SK-N-SH treated with all-trans-retinoic acid at 6 μM for 48 hours (cell line): ENCODE measurements around the gene CPXM2.

Experiments used
- CSRNP3 ChIP-seq: fragments of 250-450 bp; sonication (Bioruptor Pico); IDR thresholded peaks from 2 replicates; pipeline ENCODE4 v1.5.1; 2021; ENCODE audit warnings: mild to moderate bottlenecking, moderate library complexity
- GLIS3 ChIP-seq: fragments of 250-450 bp; sonication (Bioruptor Pico); IDR thresholded peaks from 2 replicates; pipeline ENCODE4 v1.5.0; 2020; ENCODE audit warnings: mild to moderate bottlenecking, moderate library complexity
- SNAI2 ChIP-seq: fragments of 250-450 bp; sonication (Bioruptor Pico); IDR thresholded peaks from 2 replicates; pipeline ENCODE4 v1.5.0; 2020; ENCODE audit warnings: mild to moderate bottlenecking, moderate library complexity
- ZC3H10 ChIP-seq: fragments of 250-450 bp; sonication (Bioruptor Pico); IDR thresholded peaks from 2 replicates; pipeline ENCODE4 v1.5.1; 2021; ENCODE audit warnings: mild to moderate bottlenecking, moderate library complexity
- ZFP3 ChIP-seq: fragments of 250-450 bp; sonication (Bioruptor Pico); IDR thresholded peaks from 2 replicates; pipeline ENCODE4 v1.5.0; 2020; ENCODE audit warnings: mild to moderate bottlenecking, moderate library complexity
- ZNF565 ChIP-seq: fragments of 450-650 bp; formaldehyde crosslinking; conservative IDR thresholded peaks from 2 replicates; pipeline ENCODE4 v1.5.0; 2020; ENCODE audit warnings: low read depth, mild to moderate bottlenecking, moderate library complexity
- TF ChIP-seq, protein P1 (sequence below): fragments of 250-450 bp; sonication (Bioruptor Pico); IDR thresholded peaks from 2 replicates; pipeline ENCODE4 v1.5.1; 2020; ENCODE audit warnings: low read depth, mild to moderate bottlenecking, moderate library complexity

DNA sequence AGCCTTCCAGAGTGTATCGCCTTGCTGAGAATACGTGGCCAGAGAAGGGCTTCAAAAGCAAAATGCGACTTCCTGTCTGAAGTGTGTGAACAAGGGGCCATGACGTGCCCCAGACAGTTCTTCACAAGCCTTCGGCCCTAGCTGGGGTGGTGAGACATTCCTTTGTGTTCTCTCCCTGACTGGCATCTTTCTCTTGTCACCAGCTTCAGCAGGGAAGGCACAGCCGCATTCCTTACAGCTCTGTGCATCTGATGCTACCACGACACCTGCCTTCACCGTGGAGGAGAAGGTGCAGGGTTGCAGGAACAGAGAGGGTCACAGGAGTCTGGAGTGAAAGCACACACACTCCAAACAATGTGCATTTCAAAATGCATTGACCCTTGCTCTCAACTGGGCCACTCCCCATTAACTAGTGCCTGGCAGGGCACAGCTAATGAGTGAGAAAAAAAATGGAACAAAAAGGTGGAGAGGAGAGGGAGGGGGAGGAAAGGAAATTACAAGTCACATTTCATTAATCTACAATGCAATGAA is 132.0 kb downstream of the CPXM2 start:
- TF ChIP-seq ZNF565 (CRISPR knock-in tag) (no peak), CSRNP3 (no peak), SNAI2 (CRISPR knock-in tag) (no peak), GLIS3 (CRISPR knock-in tag) (no peak), ZC3H10 (CRISPR knock-in tag) (no peak), ZFP3 (CRISPR knock-in tag) (no peak)
- TF ChIP-seq, protein P1, sequence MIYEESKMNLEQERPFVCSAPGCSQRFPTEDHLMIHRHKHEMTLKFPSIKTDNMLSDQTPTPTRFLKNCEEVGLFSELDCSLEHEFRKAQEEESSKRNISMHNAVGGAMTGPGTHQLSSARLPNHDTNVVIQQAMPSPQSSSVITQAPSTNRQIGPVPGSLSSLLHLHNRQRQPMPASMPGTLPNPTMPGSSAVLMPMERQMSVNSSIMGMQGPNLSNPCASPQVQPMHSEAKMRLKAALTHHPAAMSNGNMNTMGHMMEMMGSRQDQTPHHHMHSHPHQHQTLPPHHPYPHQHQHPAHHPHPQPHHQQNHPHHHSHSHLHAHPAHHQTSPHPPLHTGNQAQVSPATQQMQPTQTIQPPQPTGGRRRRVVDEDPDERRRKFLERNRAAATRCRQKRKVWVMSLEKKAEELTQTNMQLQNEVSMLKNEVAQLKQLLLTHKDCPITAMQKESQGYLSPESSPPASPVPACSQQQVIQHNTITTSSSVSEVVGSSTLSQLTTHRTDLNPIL = no peak
